NCI-H1436 (cell line): Measurements from ENCODE around the gene CNTF.

Source experiments
- DNase-seq: peaks from one replicate; lab custom pipeline; 2025; lab: John Stamatoyannopoulos, UW

The CNTF gene

DNA sequence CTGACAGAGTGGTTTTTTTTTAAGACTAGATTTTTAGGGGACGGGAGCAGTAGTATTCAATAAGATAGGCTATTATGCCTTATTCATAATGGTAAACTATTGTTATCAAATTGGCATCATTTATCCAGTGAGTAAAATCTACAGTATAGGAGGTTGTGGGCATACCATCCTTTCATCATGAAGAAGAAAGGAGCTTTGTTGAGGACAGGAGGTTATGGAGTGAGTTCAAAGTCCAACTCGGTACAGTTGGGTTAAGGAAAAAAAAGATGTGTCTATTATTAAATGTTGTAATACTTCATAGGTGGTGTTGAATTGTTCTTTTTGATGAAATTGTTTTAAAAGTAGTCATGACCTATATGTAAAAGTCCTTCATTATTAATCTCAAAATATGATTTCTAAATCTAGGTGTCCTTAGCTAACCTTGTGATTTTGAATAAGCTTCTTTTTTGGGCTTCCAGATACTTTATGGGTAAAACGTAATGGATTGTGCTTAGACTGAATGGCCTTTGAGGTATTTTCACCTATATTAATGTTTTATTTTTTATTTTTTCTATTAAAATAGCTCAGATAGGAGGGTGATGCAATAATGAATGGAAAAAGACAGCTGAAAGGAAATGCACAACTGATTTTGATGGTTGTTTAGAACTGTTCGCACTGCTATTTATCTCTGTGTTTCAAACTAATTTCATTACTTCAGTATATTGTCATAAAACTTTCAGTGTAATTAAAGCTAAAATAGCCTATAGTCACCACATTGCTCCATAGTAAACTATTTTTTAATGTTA, 15.3 kb upstream of the CNTF start:
- DNase-seq, result no peak

DNA sequence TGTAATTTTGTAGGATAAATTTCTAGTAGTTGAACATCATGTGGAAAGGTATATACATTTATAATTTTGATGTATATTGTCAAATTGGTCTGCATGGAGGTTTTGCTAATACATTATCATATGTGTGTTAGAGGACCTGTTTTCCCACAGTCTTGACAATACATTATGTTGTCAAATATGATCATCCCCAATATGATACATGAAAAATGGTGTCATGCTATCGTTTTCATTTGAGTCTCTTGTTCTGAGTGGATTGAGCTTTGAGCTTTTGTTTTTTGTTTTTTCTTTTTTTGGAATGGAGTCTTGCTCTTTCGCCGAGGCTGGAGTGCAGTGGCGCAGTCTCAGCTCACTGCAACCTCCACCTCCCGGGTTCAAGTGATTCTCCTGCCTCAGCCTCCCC, 14.1 kb upstream of the CNTF start:
- no peak for DNase-seq

DNA sequence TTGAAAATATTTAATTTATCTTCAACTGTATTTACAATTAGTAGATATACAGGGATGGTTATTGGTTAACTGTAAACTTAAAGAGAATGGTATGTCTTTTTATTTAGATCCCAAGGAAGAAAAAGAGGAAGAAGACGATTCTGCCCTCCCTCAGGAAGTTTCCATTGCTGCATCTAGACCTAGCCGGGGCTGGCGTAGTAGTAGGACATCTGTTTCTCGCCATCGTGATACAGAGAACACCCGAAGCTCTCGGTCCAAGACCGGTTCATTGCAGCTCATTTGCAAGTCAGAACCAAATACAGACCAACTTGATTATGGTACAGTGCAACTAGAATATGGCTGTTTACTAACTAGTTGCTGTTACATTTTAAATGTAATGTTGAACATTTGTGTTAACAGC, 12.7 kb upstream of the CNTF start:
- DNase-seq, result no peak

DNA sequence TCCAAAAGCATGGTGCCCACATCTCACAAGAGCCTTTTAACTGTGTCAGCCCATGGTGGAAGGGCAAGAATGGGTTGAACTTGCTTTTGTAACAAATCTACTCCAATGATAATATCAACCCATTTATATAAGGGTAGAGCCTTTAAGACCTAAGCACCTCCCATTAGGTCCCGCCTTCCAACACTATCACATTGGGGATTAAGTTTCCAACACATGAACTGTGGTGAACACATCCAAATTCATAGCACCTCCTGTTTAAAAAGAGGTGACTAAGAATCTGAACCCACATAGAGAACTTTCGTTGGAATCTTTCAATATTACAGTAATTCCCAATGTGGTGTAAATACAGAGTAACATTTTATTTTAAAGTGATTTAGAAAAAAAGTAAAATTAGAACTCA, 9.2 kb upstream of the CNTF start:
- DNase-seq, result no peak

DNA sequence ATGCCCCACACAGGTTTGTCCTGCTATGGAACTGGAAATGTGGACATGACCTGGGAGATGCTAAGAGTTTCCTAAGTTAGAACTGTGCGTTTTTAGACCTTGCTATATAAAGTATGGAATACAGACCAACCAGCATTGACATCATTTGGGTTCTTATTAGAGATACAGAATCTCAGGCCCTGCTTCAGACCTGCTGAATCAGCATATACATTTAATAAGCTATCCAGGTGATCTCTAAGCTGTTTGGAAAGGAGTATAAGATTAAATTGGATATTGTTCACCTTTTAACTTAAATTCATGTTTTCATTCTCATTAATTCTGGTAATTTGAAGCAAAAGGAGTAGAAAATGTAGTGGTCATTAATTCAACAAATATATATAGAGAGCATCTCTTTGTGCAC, 6.9 kb upstream of the CNTF start:
- DNase-seq, result no peak

DNA sequence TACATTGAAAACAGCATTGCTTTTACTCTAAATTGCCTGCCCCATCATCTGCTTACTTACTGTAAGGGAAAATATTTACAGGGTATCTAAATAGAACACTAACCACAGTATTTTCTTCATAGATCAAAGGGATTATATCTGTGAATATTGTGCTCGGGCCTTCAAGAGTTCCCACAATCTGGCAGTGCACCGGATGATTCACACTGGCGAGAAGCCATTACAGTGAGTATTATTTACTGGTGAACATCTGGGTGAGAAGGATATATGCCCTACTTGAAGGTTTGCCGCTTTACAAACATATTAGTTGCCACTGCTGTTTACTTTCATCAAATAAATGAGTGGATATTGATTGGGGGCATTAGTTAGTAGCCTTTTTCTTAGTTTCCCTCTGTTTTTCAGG, 5.9 kb upstream of the CNTF start:
- no peak for DNase-seq

DNA sequence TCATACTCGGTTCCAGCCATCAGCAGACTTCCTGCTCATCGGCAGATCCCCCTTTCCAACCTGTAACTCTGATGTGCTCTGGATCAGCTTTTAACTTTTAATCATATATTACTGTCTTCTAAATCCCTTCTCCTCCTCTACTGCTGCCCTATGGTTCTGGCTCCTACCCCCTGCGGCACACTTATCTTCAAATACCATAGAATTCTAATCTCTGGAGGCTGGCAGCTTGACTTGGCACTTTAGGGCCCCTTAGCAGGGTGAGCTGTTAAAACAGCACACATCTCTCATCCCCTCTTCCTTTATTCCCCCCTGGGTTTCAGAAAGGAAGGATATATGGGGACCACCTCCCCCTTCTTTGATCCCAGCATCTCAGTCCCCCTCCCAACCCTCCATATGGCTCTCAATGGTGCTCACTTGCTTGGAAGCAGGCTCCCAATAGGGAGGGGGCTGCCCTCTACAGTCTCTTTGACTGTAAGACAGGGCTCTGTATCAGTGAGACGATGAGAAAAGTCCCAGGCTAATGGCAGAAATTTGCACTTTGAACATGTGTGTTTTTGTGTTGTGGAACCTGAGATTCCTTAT, 4.4 kb upstream of the CNTF start:
- DNase-seq, result no peak

DNA sequence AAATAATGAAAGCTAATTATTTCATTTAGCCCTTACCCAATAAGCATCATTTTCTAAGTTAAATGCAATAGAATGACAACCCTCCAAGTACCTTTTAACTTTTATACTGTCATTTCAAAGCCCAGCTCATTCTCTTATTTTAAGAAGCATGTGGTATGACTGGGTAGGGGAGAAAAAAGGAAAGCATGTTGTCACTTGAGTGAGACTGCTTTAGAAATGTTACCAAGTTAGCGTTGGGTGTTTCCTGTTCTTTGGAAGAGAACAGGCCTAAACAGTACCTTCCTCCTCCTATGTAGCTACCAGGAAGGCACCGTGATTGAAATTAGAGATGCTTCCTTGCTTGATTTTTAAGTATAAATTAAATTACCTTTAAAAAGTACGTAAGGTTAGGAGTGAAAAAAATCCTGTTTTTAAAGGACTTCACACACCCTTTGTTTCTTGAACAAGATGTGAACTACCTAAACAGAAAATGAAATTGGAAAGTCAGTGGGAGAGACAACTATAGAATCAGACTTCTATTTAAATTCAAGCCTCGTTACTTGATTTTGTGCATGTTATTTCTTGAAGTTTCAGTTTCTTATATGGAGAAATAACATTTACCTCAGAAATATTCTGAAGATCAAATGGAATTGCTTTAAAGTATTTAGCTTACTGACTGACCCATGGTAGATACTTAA, 741 bp upstream of the CNTF start:
- no peak for DNase-seq

DNA sequence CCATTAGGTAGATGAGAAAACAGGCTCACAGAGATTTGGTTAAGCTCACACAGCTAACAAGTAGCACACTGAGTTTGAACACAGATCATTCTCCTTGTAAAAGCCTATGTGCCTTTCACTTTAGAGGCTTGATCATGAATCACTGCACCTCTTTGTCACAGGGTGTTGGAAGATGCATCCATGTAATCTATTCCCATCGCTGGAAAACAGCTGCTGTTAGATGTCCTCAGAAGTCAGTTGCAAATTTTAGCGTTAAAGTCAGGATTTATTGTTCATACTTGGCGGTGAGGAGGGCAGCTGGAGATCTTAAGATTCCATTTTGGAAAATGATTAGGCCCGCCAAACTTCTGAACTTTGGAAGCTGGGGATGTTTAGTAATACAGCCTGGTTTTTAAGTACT, 2.6 kb downstream of the CNTF start:
- DNase-seq, result no peak

DNA sequence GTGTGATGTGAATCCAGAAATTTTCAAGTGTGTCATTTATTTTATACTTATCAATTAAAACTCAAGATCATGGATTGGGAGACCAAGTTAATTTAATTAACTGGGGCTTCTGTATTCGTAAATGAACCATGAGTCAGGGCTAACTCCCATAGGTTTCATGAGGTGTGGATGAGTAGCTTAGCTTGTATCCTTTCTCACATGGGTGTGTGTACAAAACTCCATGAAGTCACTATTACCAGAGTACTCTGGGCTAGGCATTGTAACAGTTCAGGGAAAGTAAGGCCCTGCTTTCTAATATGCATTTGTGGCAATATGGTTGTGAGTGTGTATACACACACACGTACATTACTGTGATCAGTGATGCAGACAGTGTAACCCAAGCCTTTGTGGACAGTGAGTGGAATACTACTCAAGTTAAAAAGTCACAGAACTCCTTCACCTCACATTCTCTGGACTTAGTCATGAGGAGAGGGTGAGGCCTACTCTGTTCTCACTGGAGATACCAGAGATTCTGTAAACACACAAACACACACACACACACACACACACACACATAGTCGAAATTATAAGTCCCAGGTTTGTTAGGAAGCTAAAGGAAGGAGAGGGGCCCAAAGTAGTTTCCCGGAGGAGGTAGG, 3.5 kb downstream of the CNTF start:
- no peak for DNase-seq

DNA sequence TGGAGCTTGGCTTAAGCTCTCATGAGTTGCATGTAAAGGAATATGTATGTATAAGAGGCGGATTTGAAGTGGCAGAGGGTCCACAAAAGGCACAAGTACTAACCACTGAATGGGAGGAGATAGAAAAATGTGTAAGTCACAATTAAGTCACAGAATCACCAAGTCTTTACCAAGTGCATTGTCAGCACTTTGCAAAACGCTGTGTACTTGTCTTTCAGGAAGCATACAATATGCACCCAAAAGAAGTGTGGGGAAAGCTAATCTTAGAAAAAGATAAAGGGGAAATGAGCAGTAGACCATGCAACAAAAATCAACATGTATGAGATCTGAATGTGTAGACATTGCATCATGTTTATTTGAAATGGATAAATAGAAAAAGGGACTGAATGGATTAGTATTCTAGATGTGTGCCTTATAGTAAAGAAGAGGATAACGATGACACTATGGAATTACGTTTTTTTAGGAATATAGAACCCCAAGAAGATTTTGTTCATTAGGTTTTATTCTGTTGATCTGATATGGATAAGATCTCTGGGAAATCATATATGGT, 4.5 kb downstream of the CNTF start:
- no peak for DNase-seq

DNA sequence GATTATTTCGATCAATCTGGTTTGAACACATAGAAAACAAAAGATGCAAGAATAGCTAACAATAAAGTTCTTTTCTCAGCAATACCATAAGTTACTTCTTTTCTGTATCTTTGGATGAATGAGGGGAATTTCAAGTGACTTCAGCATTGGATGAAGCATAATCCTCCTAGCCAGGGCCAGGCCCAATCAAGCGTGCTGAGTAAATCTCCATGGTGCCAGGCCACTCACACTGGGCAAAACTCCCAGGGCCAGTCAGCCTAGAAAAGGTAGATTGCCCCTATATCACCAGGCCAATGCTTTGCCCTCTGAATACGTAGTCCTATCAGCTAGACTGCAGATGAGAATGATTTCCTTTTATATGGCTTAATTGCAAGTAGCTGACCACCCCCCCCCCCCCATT, 6.0 kb downstream of the CNTF start:
- DNase-seq, result no peak

DNA sequence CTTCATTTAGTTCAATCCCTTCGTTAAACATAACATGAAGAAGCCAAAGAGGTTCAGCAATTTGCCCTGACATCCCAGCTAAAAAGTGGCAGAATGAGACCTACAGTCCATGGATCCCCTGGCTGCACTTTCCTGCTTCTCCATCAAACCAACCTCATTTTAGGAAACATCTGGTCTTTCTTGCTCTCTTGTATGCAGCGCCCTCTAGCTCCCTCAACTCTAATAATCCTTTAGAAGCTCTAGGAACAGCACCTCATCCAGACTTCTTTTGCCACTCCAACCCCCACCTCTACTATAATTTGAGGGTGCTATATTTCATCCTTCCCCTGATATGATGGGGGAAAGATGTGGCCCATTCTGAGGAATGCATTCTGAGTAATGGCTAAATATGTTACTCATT, 7.4 kb downstream of the CNTF start:
- peak; percentile 4 for DNase-seq

DNA sequence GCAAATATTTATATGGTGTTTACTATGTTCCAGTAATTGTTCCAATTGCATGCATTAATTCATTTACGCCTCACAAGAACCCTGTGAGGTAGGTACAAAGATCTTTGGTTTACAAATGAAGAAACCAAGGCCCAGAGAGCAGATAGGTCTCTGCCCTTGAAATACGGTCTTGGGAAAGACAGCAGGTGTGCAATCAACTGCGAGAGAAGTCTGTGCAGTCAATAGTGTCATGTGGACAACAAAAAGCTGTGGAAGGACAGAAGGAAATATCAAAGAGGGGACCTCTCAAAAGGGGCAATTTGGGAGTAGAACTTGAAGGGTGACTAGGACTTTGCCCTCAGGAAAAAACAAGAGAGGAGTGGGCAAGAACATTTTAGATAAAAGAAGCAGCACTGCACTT, 8.9 kb downstream of the CNTF start:
- no peak for DNase-seq

DNA sequence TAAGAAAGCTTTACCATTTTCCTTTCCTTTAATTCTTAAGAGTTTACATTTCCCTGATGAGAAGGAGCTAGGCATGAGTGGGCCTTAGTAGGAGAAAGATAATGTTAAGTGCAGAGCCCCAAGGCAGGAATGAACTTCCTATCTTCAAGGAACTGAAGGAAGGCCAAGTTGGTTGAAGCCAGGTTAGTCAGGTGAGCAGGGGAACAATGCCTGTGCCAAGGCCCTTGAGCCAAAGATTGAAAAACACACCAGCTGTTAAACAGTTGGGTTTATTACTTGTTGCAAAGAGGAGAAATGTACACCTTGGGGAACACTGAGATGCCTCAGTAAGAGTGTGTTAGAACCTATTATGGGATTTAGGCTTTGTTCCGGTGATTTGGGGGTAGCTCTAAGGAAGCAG, 10.0 kb downstream of the CNTF start:
- DNase-seq, result no peak

DNA sequence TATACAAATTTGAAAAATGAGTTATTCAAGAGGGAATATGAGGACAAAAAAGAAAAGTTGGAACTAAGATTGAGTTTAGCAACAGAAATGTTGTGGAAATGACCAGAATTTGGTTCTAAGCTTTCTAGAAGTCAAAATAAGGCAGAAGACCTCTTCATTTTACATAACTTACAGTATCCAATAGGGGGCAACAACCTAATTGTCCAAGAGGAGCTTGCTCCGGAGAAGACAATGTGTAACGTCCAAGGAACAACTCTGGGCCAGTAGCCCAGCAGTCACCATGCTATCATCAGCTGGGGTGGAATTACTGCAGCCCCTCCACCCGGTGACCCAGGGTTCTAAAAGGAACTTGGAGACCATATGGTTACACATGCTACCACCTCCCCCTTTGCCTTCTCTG, 14.1 kb downstream of the CNTF start:
- no peak for DNase-seq

DNA sequence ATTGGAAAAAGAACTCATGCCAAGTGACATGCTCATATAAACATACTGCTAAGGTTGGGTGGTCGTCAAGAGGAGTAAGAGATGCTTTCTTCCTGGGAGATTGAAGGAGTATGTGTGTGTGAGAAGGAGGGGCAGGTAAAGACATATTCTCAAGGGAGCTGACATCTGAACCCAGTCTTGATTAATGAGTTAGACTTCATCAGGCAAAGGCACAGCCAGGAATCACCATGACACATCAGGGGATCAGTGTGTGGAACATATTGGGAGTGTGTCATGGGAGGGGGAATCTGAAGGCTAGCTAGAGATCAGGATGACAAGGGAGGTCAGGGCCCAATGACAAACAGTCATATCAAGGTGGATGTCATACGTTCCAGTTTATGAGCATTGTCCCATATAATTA, 14.9 kb downstream of the CNTF start:
- no peak for DNase-seq

DNA sequence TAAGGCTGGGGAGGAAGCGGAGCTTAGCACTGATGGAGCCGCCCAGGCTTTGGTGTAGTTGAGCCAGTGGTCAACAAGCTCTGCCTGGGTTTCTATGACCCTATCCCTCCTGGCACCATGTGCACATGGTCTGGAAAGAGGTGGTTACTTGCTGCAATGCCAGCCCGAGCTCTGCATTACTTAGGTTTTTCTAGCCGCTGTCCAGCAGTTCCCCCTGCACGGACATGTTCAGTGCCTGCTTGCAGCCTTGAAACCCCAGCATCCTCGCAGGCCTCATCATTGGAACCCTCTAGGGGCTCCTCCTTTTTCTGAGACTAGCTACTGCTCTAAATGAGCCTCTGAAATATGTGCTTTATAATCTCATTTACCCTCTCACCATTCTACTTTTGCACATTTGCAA, 16.6 kb downstream of the CNTF start:
- no peak for DNase-seq

DNA sequence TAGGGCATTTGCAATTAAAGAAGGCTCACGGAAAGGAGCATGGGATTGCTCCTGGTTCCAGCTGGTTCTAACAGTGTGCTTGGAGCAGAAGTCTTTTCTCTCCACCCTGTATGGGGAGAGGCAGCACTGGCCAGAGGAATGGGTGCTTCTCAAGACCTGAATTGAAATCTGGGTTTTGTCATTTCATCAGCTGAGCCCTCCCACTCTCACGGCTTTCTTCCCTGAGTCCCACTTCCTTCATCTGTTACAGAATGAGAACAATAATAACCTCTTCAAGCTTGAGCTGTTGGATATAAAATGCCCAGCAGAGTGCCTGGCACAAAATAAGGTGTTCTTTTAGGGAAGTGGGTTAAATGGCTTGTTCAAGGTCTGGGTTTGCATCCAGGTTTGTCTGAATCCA, 17.2 kb downstream of the CNTF start:
- DNase-seq, result no peak

DNA sequence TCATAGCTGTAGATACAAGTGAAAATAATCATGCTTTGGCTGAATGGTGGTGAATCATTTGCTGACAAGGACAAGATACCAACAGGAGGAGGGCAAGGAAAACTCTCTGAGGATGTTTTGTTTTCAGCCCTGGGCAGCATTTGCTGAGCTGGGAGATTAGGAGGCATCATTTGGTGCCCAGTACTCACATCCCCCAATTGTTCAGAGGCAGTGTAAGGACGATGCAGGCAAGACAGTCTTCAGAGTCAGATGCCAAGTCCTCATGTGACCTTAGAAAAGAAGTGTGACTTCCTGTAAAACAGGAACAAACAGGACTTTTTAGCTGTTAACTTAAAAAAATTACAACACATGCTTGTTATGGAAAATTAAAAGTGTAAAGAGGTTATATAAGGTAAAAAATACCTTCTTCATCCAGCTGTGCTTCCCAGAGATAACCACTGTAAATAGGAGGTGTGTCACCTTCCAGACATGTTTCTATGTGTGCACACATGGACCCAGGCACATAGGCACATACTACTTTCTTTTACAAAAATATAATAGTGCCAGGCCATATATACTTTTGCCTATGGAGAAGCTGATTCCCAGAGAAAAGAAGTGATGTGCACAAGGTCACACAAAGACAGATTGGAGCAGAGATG, 18.0 kb downstream of the CNTF start:
- DNase-seq, result no peak

DNA sequence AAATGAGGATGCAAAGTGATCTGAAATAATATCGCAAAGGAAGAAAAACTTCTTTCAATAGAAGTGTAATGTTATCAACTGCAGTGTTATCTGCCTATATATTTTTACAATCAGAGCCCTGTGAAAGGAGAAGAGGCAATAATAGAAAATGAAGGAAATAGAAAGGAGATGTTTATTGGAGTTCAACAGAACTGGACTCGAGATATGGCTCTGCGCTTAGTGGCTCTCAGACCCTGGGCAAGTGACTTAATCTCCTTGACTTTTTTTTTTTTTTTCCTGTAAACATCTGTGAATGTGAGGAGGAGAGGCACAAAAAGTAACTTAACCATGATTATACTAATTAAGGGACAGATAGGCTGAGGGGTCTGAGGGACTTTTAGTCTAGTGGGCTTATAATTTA, 18.9 kb downstream of the CNTF start:
- DNase-seq, result no peak

DNA sequence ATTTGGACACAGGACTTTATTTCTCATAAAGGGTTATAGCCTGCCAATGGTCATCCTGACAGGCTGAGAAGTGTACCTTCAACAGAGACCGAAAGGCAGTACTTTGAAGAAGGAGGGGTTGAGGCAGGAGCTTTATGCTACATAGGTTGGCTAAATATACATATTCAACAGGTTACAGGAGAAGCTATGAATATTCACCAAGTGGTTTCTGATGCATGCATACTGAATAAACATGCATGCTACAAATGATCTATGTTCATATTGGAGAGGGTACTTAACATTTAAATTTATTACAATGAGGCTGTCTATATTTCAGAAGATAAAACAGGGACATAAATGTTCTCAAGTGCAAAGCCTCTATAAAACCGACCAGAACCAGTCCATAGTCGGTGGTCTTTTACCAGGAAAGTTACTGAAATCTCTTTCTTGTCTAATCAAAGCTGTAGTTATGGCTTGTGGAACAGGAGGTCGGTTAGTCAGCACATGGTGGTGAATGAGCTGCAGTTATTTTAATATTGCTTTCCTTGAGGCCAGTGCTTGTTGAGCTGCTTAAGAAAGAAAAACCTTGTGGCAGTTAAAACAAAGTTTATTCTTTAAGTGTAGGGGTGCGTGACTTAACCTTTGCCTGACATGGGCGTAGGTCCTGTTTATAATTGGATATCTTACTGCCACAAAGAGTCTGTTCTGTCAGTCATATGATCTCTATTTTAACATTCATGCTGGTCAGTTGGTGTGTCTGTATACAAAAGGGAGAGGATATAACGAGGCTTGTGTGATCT, 19.5 kb downstream of the CNTF start:
- DNase-seq, result no peak
